Measurements from ENCODE around the gene BMPR1B.
"Not testable (repeated sequence)": the region's sequence is repeated elsewhere in the genome, so short reads cannot be mapped to it uniquely, and the experiment has no call there.

BMPR1B gene

GRCh38 chr4:95155759-95156451 is 398.1 kb downstream of the BMPR1B start:
- no peak for DNase-seq

- DNase-seq, result no peak
These were observed 398.7 kb downstream of the BMPR1B start for GRCh38 chr4:95156452-95156765.

- DNase-seq, result no peak
These were observed 399.8 kb downstream of the BMPR1B start for GRCh38 chr4:95157596-95157995.

GRCh38 chr4:95158045-95158444 is 400.3 kb downstream of the BMPR1B start:
- no peak for DNase-seq

GRCh38 chr4:95158626-95159025 is 400.9 kb downstream of the BMPR1B start:
- no peak for DNase-seq

- DNase-seq, result no peak
These were observed 401.6 kb downstream of the BMPR1B start for GRCh38 chr4:95159384-95159783.

GRCh38 chr4:95161781-95162469 is 404.2 kb downstream of the BMPR1B start:
- no peak for DNase-seq

- no peak for DNase-seq
These were observed 405.1 kb downstream of the BMPR1B start for GRCh38 chr4:95162867-95163266.

- no peak for DNase-seq
These were observed 408.3 kb downstream of the BMPR1B start for GRCh38 chr4:95165926-95166524.

- no peak for DNase-seq
These were observed 410.1 kb downstream of the BMPR1B start for GRCh38 chr4:95167805-95168204.

GRCh38 chr4:95170176-95170575 is 412.4 kb downstream of the BMPR1B start:
- no peak for DNase-seq

- DNase-seq, result not testable (repeated sequence)
These were observed 413.6 kb downstream of the BMPR1B start for GRCh38 chr4:95171377-95171776.

GRCh38 chr4:95178938-95179337 is 421.2 kb downstream of the BMPR1B start:
- DNase-seq, result no peak

GRCh38 chr4:95180531-95181242 is 422.9 kb downstream of the BMPR1B start:
- no peak for DNase-seq

- no peak for DNase-seq
These were observed 423.7 kb downstream of the BMPR1B start for GRCh38 chr4:95181243-95181995.

- DNase-seq, result no peak
These were observed 424.2 kb downstream of the BMPR1B start for GRCh38 chr4:95181996-95182306.

GRCh38 chr4:95183656-95184408 is 426.1 kb downstream of the BMPR1B start:
- no peak for DNase-seq

- DNase-seq, result no peak
These were observed 428.9 kb downstream of the BMPR1B start for GRCh38 chr4:95186666-95187065.

- DNase-seq, result no peak
These were observed 431.1 kb downstream of the BMPR1B start for GRCh38 chr4:95188701-95189370.

GRCh38 chr4:95190751-95191436 is 433.1 kb downstream of the BMPR1B start:
- no peak for DNase-seq

- DNase-seq, result no peak
These were observed 433.8 kb downstream of the BMPR1B start for GRCh38 chr4:95191537-95191936.

All from GOT3 (cell line).